ENCODE measurements around the gene LOXHD1.

LOXHD1 gene

GRCh38 chr18:46649071-46649862 lies 7.8 kb downstream of the LOXHD1 start:
- Histone ChIP-seq H3K27me3 (ENCODE audit: insufficient read depth, low read length) (no peaks in the 10 kb centered on the region), H3K4me3 (ENCODE audit: low read depth, low read length, poor library complexity, severe bottlenecking) (no peak overlapping the region), H4K20me1 (ENCODE audit: insufficient read depth, low read length) (no peaks in the 10 kb centered on the region), H3F3A (ENCODE audit: insufficient read depth, low read length) (no peaks in the 10 kb centered on the region), H3K79me2 (ENCODE audit: insufficient read depth, low read length) (no peaks in the 10 kb centered on the region), H2AFZ (ENCODE audit: low read length) (no peak overlapping the region), H3K9me2 (ENCODE audit: low read depth, low read length) (no peaks in the 10 kb centered on the region), H3K9me3 (ENCODE audit: low read length) (no peaks in the 10 kb centered on the region), H3K36me3 (ENCODE audit: insufficient read depth, low read length) (no peaks in the 10 kb centered on the region), H3K27ac (ENCODE audit: low read depth, low read length, poor library complexity, severe bottlenecking) (no peak overlapping the region), H3K9ac (ENCODE audit: low read length) (no peak overlapping the region), H3K4me1 (ENCODE audit: insufficient read depth, low read length, severe bottlenecking) (no peaks in the 10 kb centered on the region), H3K4me2 (ENCODE audit: low read length) (no peak overlapping the region)
- TF ChIP-seq EZH2 (IDR thresholded peaks at IDR 0.05; ENCODE audit: borderline replicate concordance, low read length): no peak
- TF ChIP-seq CTCF (IDR thresholded peaks at IDR 0.05; ENCODE audit: low read length): no peak

GRCh38 chr18:46646468-46646867 lies 10.6 kb downstream of the LOXHD1 start:
- no peaks in the 10 kb centered on the region for H3K27me3 ChIP-seq (ENCODE audit: insufficient read depth, low read length)
- no peaks in the 10 kb centered on the region for H3K79me2 ChIP-seq (ENCODE audit: insufficient read depth, low read length)
- H2AFZ ChIP-seq (ENCODE audit: low read length): no peak overlapping the region
- TF ChIP-seq CTCF (IDR thresholded peaks at IDR 0.05; ENCODE audit: low read length) (no peak), EZH2 (IDR thresholded peaks at IDR 0.05; ENCODE audit: borderline replicate concordance, low read length) (no peak)
- H3K9me2 ChIP-seq (ENCODE audit: low read depth, low read length): no peaks in the 10 kb centered on the region
- H3K9ac ChIP-seq (ENCODE audit: low read length): no peak overlapping the region
- no peak overlapping the region for H3K4me3 ChIP-seq (ENCODE audit: low read depth, low read length, poor library complexity, severe bottlenecking)
- no peaks in the 10 kb centered on the region for H3F3A ChIP-seq (ENCODE audit: insufficient read depth, low read length)
- H3K4me2 ChIP-seq (ENCODE audit: low read length): no peak overlapping the region
- H3K36me3 ChIP-seq (ENCODE audit: insufficient read depth, low read length): no peaks in the 10 kb centered on the region
- no peaks in the 10 kb centered on the region for H4K20me1 ChIP-seq (ENCODE audit: insufficient read depth, low read length)
- H3K27ac ChIP-seq (ENCODE audit: low read depth, low read length, poor library complexity, severe bottlenecking): no peak overlapping the region
- no peaks in the 10 kb centered on the region for H3K4me1 ChIP-seq (ENCODE audit: insufficient read depth, low read length, severe bottlenecking)
- H3K9me3 ChIP-seq (ENCODE audit: low read length): no peaks in the 10 kb centered on the region

GRCh38 chr18:46642561-46642960 lies 14.5 kb downstream of the LOXHD1 start:
- no peak overlapping the region for H3K4me2 ChIP-seq (ENCODE audit: low read length)
- TF ChIP-seq CTCF (IDR thresholded peaks at IDR 0.05; ENCODE audit: low read length) (no peak), EZH2 (IDR thresholded peaks at IDR 0.05; ENCODE audit: borderline replicate concordance, low read length) (no peak)
- H3K27ac ChIP-seq (ENCODE audit: low read depth, low read length, poor library complexity, severe bottlenecking): no peak overlapping the region
- no peak overlapping the region for H3K4me3 ChIP-seq (ENCODE audit: low read depth, low read length, poor library complexity, severe bottlenecking)
- no peak overlapping the region for H2AFZ ChIP-seq (ENCODE audit: low read length)
- no peaks in the 10 kb centered on the region for H3K36me3 ChIP-seq (ENCODE audit: insufficient read depth, low read length)
- H3K9me2 ChIP-seq (ENCODE audit: low read depth, low read length): no peaks in the 10 kb centered on the region
- H4K20me1 ChIP-seq (ENCODE audit: insufficient read depth, low read length): no peaks in the 10 kb centered on the region
- H3K9me3 ChIP-seq (ENCODE audit: low read length): no peaks in the 10 kb centered on the region
- no peak overlapping the region for H3K9ac ChIP-seq (ENCODE audit: low read length)
- no peaks in the 10 kb centered on the region for H3K27me3 ChIP-seq (ENCODE audit: insufficient read depth, low read length)
- H3F3A ChIP-seq (ENCODE audit: insufficient read depth, low read length): no peaks in the 10 kb centered on the region
- H3K4me1 ChIP-seq (ENCODE audit: insufficient read depth, low read length, severe bottlenecking): no peaks in the 10 kb centered on the region
- no peaks in the 10 kb centered on the region for H3K79me2 ChIP-seq (ENCODE audit: insufficient read depth, low read length)
